ENCODE results near the gene TRIO. TPM values are rescaled to one million over a fixed set of nuclear protein-coding genes. Genes with fewer than 3 reads are reported as not detected.

The TRIO gene
- total and polyA plus RNA-seq, 2 of the 8 experiments (the other 6 are each of a cell fraction or from before 2014, with no cell fraction given), result 35.1 to 69.1 TPM

DNA sequence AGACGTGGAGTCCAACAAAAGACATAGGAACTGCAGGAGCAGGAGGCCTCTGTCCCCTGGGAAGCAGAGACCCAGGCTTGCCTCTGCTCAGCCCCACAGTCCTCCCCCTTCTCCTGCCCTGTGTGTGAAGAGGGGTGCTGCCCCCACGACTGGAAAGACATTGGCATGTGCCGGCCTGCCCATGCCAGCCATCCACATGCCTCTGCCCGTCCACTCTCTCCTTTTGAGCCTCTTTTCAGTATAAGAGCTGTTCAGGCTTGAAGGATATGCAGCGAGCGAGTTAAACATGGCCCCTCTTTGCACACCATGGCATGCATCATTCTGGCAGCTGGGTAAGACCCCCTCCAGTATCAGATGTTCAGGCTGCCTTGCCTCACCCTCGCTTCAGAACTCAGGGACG is 278.7 kb downstream of the TRIO start (continued):
- TF ChIP-seq, protein P1, sequence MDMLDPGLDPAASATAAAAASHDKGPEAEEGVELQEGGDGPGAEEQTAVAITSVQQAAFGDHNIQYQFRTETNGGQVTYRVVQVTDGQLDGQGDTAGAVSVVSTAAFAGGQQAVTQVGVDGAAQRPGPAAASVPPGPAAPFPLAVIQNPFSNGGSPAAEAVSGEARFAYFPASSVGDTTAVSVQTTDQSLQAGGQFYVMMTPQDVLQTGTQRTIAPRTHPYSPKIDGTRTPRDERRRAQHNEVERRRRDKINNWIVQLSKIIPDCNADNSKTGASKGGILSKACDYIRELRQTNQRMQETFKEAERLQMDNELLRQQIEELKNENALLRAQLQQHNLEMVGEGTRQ (IDR thresholded peaks at IDR 0.05; ENCODE audit: low read length), result no peak
- TF ChIP-seq KDM1A (IDR thresholded peaks at IDR 0.05; ENCODE audit: borderline replicate concordance, low read length), result no peak
- TF ChIP-seq, protein P2, sequence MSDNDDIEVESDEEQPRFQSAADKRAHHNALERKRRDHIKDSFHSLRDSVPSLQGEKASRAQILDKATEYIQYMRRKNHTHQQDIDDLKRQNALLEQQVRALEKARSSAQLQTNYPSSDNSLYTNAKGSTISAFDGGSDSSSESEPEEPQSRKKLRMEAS (IDR thresholded peaks at IDR 0.05), result no peak
- no peak for TF ChIP-seq TBP (IDR thresholded peaks at IDR 0.05; ENCODE audit: low read depth, low read length)
- no peak for TF ChIP-seq RBBP5 (IDR thresholded peaks at IDR 0.05; ENCODE audit: borderline replicate concordance, low read depth, low read length)
